Heart right ventricle (tissue), 16 donors: ENCODE data around the gene FGF6. TPM values are rescaled to one million over a fixed set of nuclear protein-coding genes. Genes with fewer than 3 reads are reported as not detected.

ENCODE experiments used
- ATAC-seq, 8 donors: fragments of 200-7000 bp; cut with Tn5 transposase; one replicate each; pipeline ENCODE4 v1.9.1; 2020; ENCODE audit warnings: mild to moderate bottlenecking in 8 of 8, moderate library complexity in 8 of 8, moderate number of reproducible peaks in 1 of 8
- DNase-seq, 2 donors: peaks; one replicate each; pipeline ENCODE4 v3.0.0-alpha.2; 2020
- H3K27ac ChIP-seq, 10 donors: fragments of 200-600 bp; sonication (generic) in 2 of 10; one replicate each; pipeline versions ENCODE4 v1.5.0 to v1.8.0; 2020 to 2022; ENCODE audit warnings: mild to moderate bottlenecking in 3 of 10
- H3K27me3 ChIP-seq, 7 donors: fragments of 200-600 bp; one replicate each; pipeline ENCODE4 v1.8.0; 2021 to 2022; ENCODE audit warnings: mild to moderate bottlenecking in 2 of 7
- H3K36me3 ChIP-seq, 9 donors: fragments of 200-600 bp; sonication (generic) in 1 of 9; one replicate each; pipeline versions ENCODE4 v1.5.0 to v1.8.0; 2020 to 2022; ENCODE audit warnings: mild to moderate bottlenecking in 2 of 9
- H3K4me1 ChIP-seq, 9 donors: fragments of 200-600 bp; sonication (generic) in 1 of 9; one replicate each; pipeline versions ENCODE4 v1.5.0 to v1.8.0; 2020 to 2022; ENCODE audit warnings: mild to moderate bottlenecking in 4 of 9
- H3K4me3 ChIP-seq, 10 donors: fragments of 200-600 bp; sonication (generic) in 2 of 10; one replicate each; pipeline versions ENCODE4 v1.5.0 to v1.8.0; 2020 to 2022; ENCODE audit warnings: mild to moderate bottlenecking in 7 of 10, moderate library complexity in 2 of 10
- H3K9me3 ChIP-seq, 11 donors: fragments of 200-600 bp in 10 of 11; sonication (generic) in 2 of 11; one replicate each; pipeline versions ENCODE4 v1.5.0 to v1.8.0; 2013 to 2022; ENCODE audit warnings: mild to moderate bottlenecking in 2 of 11, control low read depth in 1 of 11, moderate library complexity in 1 of 11
- CTCF ChIP-seq, 9 donors: fragments of 200-600 bp; sonication (generic) in 2 of 9; IDR thresholded peaks; one replicate each; pipeline versions ENCODE4 v1.5.0 to v1.8.0; 2021 to 2022; ENCODE audit warnings: antibody characterized with exemption in 9 of 9, mild to moderate bottlenecking in 5 of 9, moderate library complexity in 1 of 9
- WGBS, 2 donors: extraction: QIAGEN DNeasy Blood & Tissue Kit; methylation state at CpG; one replicate each; pipeline ENCODE4 v1.1.7; 2013; ENCODE audit warnings: inconsistent platforms in 1 of 2; 5-methylcytosine and 5-hydroxymethylcytosine counted together
- intact Hi-C, 10 donors: fragments of 100-400 bp; cut with DNase I; formaldehyde crosslinking; loops; one replicate each; pipeline versions ENCODE4 v1.11.1 to v1.14.2; 2022
- polyA plus RNA-seq, 2 donors: library from polyadenylated mRNA; stranded (reverse); fragments of 200-250 nt; gene quantifications; one replicate each; pipeline ENCODE4 v1.2.3, GENCODE V29; 2013
- total RNA-seq, 10 donors: library from RNA; stranded (reverse); fragmentation: NEBNext Ultra II Directional in 3 of 10; extraction: Animal tissue kit (Norgen Biotek cat#: 25700) in 3 of 10; gene quantifications; one replicate each; pipeline versions ENCODE4 v1.2.1 to v1.2.4, GENCODE V29; 2021 to 2023
- donor health status: Arrhythmogenic right ventricular cardiomyopathy.
- donor health status: ischemic (EF 13 %, LVEDD 7.1; RV severe dilation, severe dysfunction).
- donor health status: healthy with polysubstance abuse.
- donor health status: DM: no; HTN: yes; CAD: no.
- donor health status: DM: no; HTN: no; CAD: no.
- donor health status: ischemic (EF 25% LVEDD 6.9; RV normal size, moderate dysfunction).
- donor health status: ischemic (EF 25% LVEDD 5.7; RV mildly dilated, moderate dysfunction).
- donor health status: healthy.
- donor health status: DM: yes; HTN: yes; CAD: no.
- donor health status: Ischemic cardiomyopathy.
- donor health status: ischemic (EF 35%, LVEDD 5.7; RV mildly dilated, moderate dysfunction).
- donor health status: nonischemic (EF 11% LVEDD 7.7; RV severe dilation, severe dysfunction).
- donor health status: DM: yes; HTN: yes; CAD: no.
- donor health status: PGD.
- donor health status: ischemic (EF 29% LVEDD 5.4; RV normal size, mild dysfunction).
- donor health status: nonischemic (EF 23%, LVEDD 6.1; RV moderate dilation, normal function).

Gene FGF6
- total and polyA plus RNA-seq, 12 donors, result not detected

- WGBS, 2 donors, result 68 to 93% methylated on average over 2 of the region's 2 CpGs
- H3K4me1 ChIP-seq, result peaks cover 0 to 20% (median 10%) of the 10 kb centered on the region in 9 donors
- H3K9me3 ChIP-seq, result no peaks in the 10 kb centered on the region
- no peak for TF ChIP-seq CTCF (IDR thresholded peaks at IDR 0.05)
- H3K27ac ChIP-seq, result no peak overlapping the region
- H3K4me3 ChIP-seq, result no peak overlapping the region
- no peaks in the 10 kb centered on the region for H3K36me3 ChIP-seq
- intact Hi-C loops, result no loop called here
- no peak for DNase-seq
- no peak for ATAC-seq
- peaks cover 0 to 18% (median 7%) of the 10 kb centered on the region in 7 donors for H3K27me3 ChIP-seq
These were observed 720 bp upstream of the FGF6 start for GRCh38 chr12:4446335-4446734.

- no peak for DNase-seq
- peaks cover 0 to 28% (median 11%) of the 10 kb centered on the region in 7 donors for H3K27me3 ChIP-seq
- no peak overlapping the region for H3K4me3 ChIP-seq
- peaks cover 0 to 27% (median 9%) of the 10 kb centered on the region in 9 donors for H3K4me1 ChIP-seq
- no peaks in the 10 kb centered on the region for H3K9me3 ChIP-seq
- WGBS, 2 donors, result 93 to 95% methylated on average over 8 of the region's 8 CpGs
- ATAC-seq, result no peak
- TF ChIP-seq CTCF (IDR thresholded peaks at IDR 0.05), result no peak
- H3K27ac ChIP-seq, result no peak overlapping the region
- no peaks in the 10 kb centered on the region for H3K36me3 ChIP-seq
- intact Hi-C loops, result no loop called here
These were observed 1.6 kb downstream of the FGF6 start for GRCh38 chr12:4444031-4444430.

GRCh38 chr12:4443616-4444015 lies 2.0 kb downstream of the FGF6 start:
- WGBS, 2 donors, result 90 to 93% methylated on average over 17 of the region's 17 CpGs
- H3K27me3 ChIP-seq, result peaks cover 0 to 28% (median 11%) of the 10 kb centered on the region in 7 donors

More at GRCh38 chr12:4443616-4444015, 2.0 kb downstream of the FGF6 start:
- Histone ChIP-seq H3K4me1 (peaks cover 0 to 27% (median 9%) of the 10 kb centered on the region in 9 donors), H3K9me3 (no peaks in the 10 kb centered on the region), H3K4me3 (no peak overlapping the region), H3K36me3 (no peaks in the 10 kb centered on the region), H3K27ac (no peak overlapping the region)
- DNase-seq (no peak), ATAC-seq (no peak)
- TF ChIP-seq CTCF (IDR thresholded peaks at IDR 0.05), result no peak
- intact Hi-C loops, result no loop called here
